Measurements from ENCODE around the gene SYTL2. TPM values are rescaled to one million over a fixed set of nuclear protein-coding genes. Genes with fewer than 3 reads are reported as not detected.
"Not testable (repeated sequence)": the region's sequence is repeated elsewhere in the genome, so short reads cannot be mapped to it uniquely, and the experiment has no call there.

Gene SYTL2
- total RNA-seq: 10 to 100 TPM in 1 of 2 experiments, 1 to 10 TPM in 1; 9.5 to 11.2 TPM

DNA sequence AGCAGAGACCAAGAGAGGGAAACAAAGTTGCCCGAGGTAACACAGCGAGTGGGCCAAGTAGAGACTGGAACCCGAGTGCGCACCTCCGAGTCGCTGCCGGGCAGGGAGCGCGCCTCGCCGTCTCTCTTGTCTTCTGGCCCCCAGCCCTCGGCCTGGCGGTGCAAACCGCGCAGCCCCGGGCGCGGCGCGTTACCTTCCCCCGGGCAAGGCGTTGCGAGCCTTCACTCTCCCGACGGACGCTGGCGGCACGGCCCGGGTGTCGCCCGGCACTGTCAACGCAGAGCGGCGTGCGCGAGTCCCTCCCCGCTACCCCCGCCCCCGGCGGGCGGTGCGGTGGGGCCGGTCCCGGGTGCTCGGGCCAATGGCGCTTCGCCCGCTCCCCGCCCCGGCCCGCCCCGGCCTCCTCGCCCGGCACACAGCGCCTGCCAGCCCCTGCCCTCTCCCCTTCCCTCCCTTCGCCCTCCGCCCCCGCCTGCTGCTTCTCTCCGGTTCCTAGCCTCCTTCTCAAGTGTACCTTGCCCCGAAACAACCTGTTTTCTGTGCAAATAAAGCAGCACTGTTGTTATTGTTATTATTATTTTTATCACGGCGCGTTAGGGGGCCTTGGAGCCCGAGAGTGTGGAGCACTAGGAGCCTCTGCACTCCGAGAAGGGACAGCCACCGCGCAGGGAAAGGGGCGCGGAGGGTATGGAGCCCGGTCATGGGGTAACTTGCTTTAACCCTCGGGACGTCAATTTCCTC, at the start of gene SYTL2:
TSS of gene SYTL2 (minus strand) at position 271 of the 741 bp plus-strand sequence. CDS start 53,416 bp downstream, outside the sequence.
- Mint-ChIP-seq H3K27me3 (peaks cover 9% of the 10 kb centered on the region), H3K4me3 (peak within 1 kb of the TSS; percentile 80), H3K4me1 (ENCODE audit: low read depth) (peaks cover 23% of the 10 kb centered on the region), H3K27ac (peak within 1 kb of the TSS; percentile 80), H3K36me3 (ENCODE audit: low read depth) (no peaks in the 10 kb centered on the region), H3K9me3 (no peaks in the 10 kb centered on the region)
- ChIA-PET CTCF (interaction anchor here (1.4 to 1.8 kb wide), 2 partner anchors 13 to 15 kb away, joined by 5 to 11 read pairs; no protein-coding TSS in a partner anchor), POLR2A (interaction anchor here (0.9 kb wide), 1 partner anchor 13 kb away, joined by 3 read pairs; no protein-coding TSS in a partner anchor)
- peak; percentile 89 for ATAC-seq
- peak; percentile 71 for DNase-seq
- intact Hi-C loops (cut with micrococcal nuclease): loop anchor here (10.0 kb wide), 1 partner anchor 216 kb away; no protein-coding TSS in a partner anchor
- TF ChIP-seq, protein P1, sequence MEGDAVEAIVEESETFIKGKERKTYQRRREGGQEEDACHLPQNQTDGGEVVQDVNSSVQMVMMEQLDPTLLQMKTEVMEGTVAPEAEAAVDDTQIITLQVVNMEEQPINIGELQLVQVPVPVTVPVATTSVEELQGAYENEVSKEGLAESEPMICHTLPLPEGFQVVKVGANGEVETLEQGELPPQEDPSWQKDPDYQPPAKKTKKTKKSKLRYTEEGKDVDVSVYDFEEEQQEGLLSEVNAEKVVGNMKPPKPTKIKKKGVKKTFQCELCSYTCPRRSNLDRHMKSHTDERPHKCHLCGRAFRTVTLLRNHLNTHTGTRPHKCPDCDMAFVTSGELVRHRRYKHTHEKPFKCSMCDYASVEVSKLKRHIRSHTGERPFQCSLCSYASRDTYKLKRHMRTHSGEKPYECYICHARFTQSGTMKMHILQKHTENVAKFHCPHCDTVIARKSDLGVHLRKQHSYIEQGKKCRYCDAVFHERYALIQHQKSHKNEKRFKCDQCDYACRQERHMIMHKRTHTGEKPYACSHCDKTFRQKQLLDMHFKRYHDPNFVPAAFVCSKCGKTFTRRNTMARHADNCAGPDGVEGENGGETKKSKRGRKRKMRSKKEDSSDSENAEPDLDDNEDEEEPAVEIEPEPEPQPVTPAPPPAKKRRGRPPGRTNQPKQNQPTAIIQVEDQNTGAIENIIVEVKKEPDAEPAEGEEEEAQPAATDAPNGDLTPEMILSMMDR (IDR thresholded peaks at IDR 0.05): no peak

DNA sequence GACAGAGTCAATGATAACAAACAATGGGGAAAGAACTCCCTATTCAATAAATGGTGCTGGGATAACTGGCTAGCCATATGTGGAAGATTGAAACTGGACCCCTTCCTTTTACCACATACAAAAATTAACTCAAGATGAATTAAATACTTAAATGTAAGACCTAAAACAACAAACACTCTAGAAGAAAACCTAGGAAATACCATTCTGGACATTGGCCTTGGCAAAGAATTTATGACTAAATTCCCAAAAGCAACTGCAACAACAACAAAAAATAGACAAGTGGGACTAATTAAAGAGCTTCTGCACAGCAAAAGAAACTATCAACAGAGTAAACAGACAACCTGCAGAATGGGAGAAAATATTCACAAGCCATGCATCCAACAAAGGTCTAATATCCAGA, 48.6 kb upstream of the SYTL2 start:
- POLR2A ChIA-PET; H3K4me1 Mint-ChIP-seq (ENCODE audit: low read depth): not testable (repeated sequence)

GRCh38 chr11:85857098-85857497, 46.2 kb upstream of the SYTL2 start:
- POLR2A ChIA-PET: no interaction called here

More for the DNA sequence above, 48.6 kb upstream of the SYTL2 start:
- H3K9me3 Mint-ChIP-seq; H3K27ac Mint-ChIP-seq; DNase-seq; ATAC-seq; H3K27me3 Mint-ChIP-seq; CTCF ChIA-PET; H3K4me3 Mint-ChIP-seq; H3K36me3 Mint-ChIP-seq (ENCODE audit: low read depth): not testable (repeated sequence)
- intact Hi-C loops (cut with micrococcal nuclease): loop anchor here (10.0 kb wide), 2 partner anchors 345 to 435 kb away; no protein-coding TSS in a partner anchor

GRCh38 chr11:85855341-85855656, 44.4 kb upstream of the SYTL2 start, which contains the start of gene CCDC83:
Gene CCDC83, plus strand, starts transcription at chr11:85855383. Its CDS starts 9,741 bp downstream, at chr11:85865124.
- ChIA-PET POLR2A (interaction anchor here (0.7 to 1.2 kb wide), 8 partner anchors 13 to 593 kb away, joined by 3 to 4 read pairs (median 3); partner anchors contain the start of gene TMEM126B), CTCF (interaction anchor here (0.7 to 2.1 kb wide), 63 partner anchors 9 to 837 kb away, joined by 3 to 29 read pairs (median 4); partner anchors contain the start of genes HIKESHI, PICALM and TMEM126B)
- intact Hi-C loops (cut with micrococcal nuclease): loop anchor here (10.0 kb wide), 2 partner anchors 350 to 440 kb away; no protein-coding TSS in a partner anchor
- H3K27me3 Mint-ChIP-seq: peaks cover 1% of the 10 kb centered on the region
- peaks cover 8% of the 10 kb centered on the region for H3K36me3 Mint-ChIP-seq (ENCODE audit: low read depth)
- TF ChIP-seq, protein P1 (IDR thresholded peaks at IDR 0.05): no peak
- peak within 1 kb of the TSS; percentile 89 for H3K4me3 Mint-ChIP-seq
- peaks cover 10% of the 10 kb centered on the region for H3K4me1 Mint-ChIP-seq (ENCODE audit: low read depth)
- ATAC-seq: no peak
- no peak for DNase-seq
- H3K9me3 Mint-ChIP-seq: peaks cover 3% of the 10 kb centered on the region
- H3K27ac Mint-ChIP-seq: peak within 1 kb of the TSS; percentile 93

More at GRCh38 chr11:85857098-85857497, 46.2 kb upstream of the SYTL2 start:
- TF ChIP-seq, protein P1 (IDR thresholded peaks at IDR 0.05): no peak
- CTCF ChIA-PET: no interaction called here
- no peak for DNase-seq
- Mint-ChIP-seq H3K27me3 (peaks cover 3% of the 10 kb centered on the region), H3K9me3 (peaks cover 2% of the 10 kb centered on the region), H3K27ac (no peak overlapping the region), H3K36me3 (ENCODE audit: low read depth) (peaks cover 4% of the 10 kb centered on the region), H3K4me3 (no peak overlapping the region), H3K4me1 (ENCODE audit: low read depth) (peaks cover 10% of the 10 kb centered on the region)
- intact Hi-C loops (cut with micrococcal nuclease): loop anchor here (10.0 kb wide), 2 partner anchors 348 to 438 kb away; no protein-coding TSS in a partner anchor
- ATAC-seq: no peak

DNA sequence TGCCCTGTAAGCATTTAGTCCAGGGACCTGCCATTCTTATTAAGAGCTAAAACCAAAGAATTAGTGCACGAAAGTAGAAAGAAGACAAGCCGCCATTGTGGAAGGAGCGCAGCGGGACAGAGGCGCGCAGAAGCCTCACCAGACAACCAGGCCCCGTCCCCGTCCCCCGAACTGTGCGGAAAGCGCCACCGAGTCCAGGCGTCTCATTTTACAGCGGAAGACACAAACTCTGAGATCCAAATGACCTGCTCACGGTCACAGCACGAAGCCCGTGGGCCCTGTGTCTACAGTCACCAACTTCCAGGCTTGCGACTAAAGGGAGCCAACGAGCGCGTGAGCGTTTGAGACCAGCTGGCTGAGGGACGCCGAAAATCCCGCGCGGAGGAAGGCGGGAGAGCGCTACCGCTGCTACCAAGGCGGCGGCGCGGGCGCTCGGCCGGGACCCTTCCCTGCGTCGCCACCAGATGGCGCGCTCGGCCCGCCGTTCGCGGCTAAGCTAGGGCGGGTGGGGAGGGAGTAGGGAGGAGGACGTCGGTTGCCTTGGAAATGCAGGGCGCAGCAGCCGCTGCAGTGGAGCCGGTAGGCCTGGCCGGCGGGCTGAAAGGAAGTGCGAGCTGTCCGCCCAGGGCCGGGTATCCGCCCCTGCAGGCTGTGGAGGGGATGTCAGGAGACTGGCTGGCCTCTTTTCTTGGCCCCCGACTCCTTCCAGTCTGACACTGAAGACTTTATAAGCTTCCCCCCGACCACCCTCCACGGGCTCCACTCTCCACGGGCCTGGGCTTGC, 43.8 kb upstream of the SYTL2 start:
- H3K27me3 Mint-ChIP-seq: no peaks in the 10 kb centered on the region
- TF ChIP-seq, protein P1 (IDR thresholded peaks at IDR 0.05): peak; percentile 89
- ChIA-PET CTCF (interaction anchor here (0.6 to 2.1 kb wide), 70 partner anchors 9 to 837 kb away, joined by 3 to 29 read pairs (median 4); partner anchors contain the start of genes HIKESHI, PICALM and TMEM126B), POLR2A (interaction anchor here (0.7 to 1.2 kb wide), 10 partner anchors 9 to 593 kb away, joined by 3 to 4 read pairs (median 3); partner anchors contain the start of gene TMEM126B)
- peaks cover 10% of the 10 kb centered on the region for H3K4me1 Mint-ChIP-seq (ENCODE audit: low read depth)
- peak; percentile 89 for DNase-seq
- ATAC-seq: peak; percentile 96
- H3K9me3 Mint-ChIP-seq: peaks cover 5% of the 10 kb centered on the region
- H3K36me3 Mint-ChIP-seq (ENCODE audit: low read depth): peaks cover 11% of the 10 kb centered on the region
- intact Hi-C loops (cut with micrococcal nuclease): loop anchor here (10.0 kb wide), 2 partner anchors 350 to 440 kb away; no protein-coding TSS in a partner anchor
- H3K4me3 Mint-ChIP-seq: peak overlapping the region; percentile 89
- H3K27ac Mint-ChIP-seq: peak overlapping the region; percentile 93

Data from activated CD8-positive, alpha-beta T cell treated with anti-CD3 and anti-CD28 coated beads for 36 hours (primary cell).